LNCaP clone FGC (cell line): ENCODE results near the gene DRC7.

Experiments
- DNase-seq: peaks from one replicate; pipeline ENCODE4 v3.0.0-alpha.2; 2011; ENCODE audit warnings: low read depth
- H3K4me3 ChIP-seq: 2 replicates; pipeline ENCODE4 v1.5.1; 2011; ENCODE audit warnings: mild to moderate bottlenecking, low read depth, low read length, control low read depth
- TF ChIP-seq, protein P1 (sequence below): IDR thresholded peaks from 2 replicates; pipeline ENCODE4 v1.5.1; 2012; ENCODE audit warnings: mild to moderate bottlenecking; ENCODE audit not compliant: control insufficient read depth, insufficient read depth; ENCODE audit errors: extremely low read depth

The DRC7 gene

DNA sequence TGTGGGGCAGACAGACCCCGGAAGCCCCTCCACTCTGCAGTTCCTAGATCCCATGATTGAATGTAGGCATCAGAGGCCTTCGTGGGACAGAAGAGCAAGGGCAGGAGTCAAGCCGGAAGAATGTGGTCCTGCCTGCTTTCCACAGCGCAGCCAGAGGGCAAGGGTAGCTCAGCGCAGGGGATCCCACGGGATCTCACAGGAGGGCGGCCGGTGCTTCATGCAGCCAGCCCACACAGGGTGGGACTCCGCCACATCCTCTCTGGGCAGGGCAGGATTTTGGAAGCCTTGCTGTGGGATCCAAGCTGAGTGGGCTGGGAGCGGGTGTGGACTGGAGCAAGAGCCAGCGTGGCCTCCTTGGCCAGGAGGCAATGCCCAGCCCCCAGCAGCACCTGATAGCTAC, 54.0 kb downstream of the DRC7 start:
- TF ChIP-seq, protein P1, sequence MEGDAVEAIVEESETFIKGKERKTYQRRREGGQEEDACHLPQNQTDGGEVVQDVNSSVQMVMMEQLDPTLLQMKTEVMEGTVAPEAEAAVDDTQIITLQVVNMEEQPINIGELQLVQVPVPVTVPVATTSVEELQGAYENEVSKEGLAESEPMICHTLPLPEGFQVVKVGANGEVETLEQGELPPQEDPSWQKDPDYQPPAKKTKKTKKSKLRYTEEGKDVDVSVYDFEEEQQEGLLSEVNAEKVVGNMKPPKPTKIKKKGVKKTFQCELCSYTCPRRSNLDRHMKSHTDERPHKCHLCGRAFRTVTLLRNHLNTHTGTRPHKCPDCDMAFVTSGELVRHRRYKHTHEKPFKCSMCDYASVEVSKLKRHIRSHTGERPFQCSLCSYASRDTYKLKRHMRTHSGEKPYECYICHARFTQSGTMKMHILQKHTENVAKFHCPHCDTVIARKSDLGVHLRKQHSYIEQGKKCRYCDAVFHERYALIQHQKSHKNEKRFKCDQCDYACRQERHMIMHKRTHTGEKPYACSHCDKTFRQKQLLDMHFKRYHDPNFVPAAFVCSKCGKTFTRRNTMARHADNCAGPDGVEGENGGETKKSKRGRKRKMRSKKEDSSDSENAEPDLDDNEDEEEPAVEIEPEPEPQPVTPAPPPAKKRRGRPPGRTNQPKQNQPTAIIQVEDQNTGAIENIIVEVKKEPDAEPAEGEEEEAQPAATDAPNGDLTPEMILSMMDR = no peak
- no peak for DNase-seq
- H3K4me3 ChIP-seq = no peak overlapping the region

DNA sequence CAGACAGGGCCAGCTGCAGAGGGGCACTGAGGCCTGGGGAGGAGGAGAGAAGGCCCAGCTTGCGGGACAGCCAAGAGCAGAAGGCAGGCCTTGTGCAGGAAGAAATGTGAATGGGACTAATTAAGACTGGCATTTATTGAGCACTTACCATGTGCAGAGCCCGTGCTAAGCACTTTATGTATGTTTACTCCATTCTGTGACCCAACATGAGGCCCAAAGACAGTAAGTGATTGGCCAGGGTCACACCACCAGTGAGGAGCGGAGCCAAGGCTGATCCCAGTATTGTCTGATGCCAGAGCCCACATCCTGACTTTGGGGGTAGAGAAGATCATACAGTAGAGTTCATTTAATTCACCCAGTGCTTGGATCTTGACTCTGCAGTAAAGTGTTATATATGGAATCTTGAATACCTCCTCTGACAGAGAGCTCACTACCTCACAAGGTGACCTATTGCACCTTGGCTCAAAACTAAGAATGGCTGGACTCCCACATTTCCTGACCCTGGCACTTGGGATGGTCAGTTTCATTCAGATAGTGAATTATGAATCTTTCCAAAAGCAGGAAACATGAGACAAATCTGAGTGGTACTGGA, 54.6 kb downstream of the DRC7 start:
- TF ChIP-seq, protein P1 = no peak
- H3K4me3 ChIP-seq = no peak overlapping the region
- no peak for DNase-seq

DNA sequence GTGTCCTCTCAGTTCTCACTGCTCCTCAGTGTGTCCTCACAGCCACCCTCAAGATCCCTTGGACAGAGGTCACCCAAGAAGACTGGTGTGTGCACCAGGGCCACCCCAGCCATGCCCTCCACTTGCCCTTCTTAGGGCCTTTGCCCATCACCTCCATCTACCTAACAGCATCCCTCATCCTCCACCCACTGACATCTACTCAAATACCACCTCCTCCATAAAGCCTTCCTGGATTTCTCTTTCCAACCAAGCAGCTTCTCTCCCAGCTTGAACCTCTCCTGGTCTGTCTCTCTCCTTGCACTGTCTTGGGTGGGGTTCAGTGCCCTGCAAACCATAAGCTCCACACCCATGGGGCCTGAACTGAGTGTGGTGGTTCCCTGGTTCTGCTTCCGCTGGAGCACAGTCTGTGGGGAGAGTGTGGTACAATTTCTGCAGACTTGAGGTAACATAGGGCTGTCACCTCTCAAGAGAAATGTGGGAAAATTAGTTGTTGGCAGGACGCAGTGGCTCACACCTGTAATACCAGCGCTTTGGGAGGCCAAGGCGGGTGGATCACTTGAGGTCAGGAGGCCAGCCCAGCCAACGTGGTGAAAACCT, 55.3 kb downstream of the DRC7 start:
- DNase-seq = no peak
- no peak overlapping the region for H3K4me3 ChIP-seq
- TF ChIP-seq, protein P1 = no peak

DNA sequence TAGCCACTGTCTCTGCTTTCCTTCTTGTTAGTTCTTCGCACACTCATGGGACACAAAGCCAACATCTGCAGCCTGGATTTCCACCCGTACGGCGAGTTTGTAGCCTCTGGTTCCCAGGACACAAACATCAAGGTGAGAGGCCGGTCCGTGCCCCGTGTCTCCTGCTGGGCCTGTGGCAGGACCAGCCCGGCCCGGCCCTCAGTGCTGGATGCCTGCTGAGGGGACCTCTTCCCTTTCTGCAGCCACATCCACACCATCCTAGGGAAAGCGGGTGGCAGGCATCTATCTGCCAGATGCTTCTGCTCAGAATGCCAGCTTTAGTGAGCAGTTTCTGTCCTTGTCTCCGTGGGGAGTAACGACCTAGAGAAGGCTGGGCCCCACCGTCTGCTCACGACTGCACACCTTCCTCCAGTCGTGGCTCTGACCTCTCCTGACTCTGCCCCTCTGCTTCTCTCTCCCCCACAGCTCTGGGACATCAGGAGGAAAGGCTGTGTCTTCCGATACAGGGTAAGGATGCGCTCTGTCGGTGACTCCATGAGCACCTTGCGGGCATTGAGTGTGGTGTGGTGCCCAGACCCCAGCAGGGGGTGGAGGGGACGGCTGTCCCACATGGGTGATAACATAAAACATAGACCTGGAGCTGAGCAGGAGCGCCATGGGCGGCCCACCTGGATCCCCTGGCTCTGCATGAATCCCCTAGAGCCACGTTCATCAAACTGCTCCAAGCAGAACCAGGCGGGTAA, 56.4 kb downstream of the DRC7 start:
- no peak overlapping the region for H3K4me3 ChIP-seq
- TF ChIP-seq, protein P1 = no peak
- DNase-seq = no peak

DNA sequence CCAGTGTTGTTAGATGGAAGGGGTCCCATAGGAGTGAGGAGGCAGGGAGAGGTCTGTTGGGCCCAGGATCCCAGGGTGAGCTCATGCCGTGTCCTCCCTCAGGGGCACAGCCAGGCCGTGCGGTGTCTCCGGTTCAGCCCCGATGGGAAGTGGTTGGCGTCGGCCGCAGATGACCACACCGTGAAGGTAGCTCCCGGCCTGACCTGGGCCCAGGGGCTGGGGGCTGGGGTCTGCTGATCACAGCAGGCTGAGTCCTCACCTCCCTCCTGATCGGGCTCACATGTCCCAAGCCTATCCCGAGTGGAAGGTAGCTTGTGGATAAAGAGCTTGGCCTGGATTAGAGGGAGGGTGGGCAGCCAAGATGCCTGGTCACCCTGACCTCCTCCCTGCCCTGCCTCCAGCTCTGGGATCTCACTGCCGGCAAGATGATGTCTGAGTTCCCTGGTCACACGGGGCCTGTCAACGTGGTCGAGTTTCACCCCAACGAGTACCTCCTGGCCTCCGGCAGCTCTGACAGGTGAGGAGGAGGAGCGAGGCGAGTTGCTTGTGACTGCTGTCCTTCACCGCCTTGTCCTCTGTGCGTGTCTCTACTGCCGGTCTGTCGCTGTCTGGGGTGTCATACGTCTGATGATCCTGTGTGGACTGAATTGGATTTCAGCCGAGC, 57.1 kb downstream of the DRC7 start:
- no peak for DNase-seq
- TF ChIP-seq, protein P1 = no peak
- H3K4me3 ChIP-seq = no peak overlapping the region

DNA sequence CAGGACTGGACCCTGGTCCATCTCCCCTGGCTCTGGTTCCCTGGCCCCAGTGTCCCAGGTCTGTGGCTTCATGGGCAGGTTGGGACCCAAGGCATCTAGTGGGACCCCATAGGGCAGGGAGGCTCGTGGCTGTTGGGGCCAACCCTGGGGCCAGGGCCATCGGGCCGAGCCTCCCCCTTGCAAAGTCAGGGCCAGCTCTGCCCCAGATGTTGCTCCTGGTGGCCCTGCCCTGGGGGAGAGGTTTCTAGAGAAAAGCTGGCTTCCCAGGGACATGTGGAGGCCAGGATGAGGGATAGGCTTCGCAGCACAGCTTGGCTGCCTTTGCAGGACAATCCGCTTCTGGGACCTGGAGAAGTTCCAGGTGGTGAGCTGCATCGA, 57.6 kb downstream of the DRC7 start:
- TF ChIP-seq, protein P1 = no peak
- no peak for DNase-seq
- H3K4me3 ChIP-seq = no peak overlapping the region
